Measurements from ENCODE around the gene KCTD19.

The KCTD19 gene

GRCh38 chr16:67249178-67250044, 77.1 kb downstream of the KCTD19 start:
- no peak for TF ChIP-seq GATA2 (IDR thresholded peaks at IDR 0.05; ENCODE audit: low read depth, low read length)
- no peak for TF ChIP-seq GATA3 (IDR thresholded peaks at IDR 0.05; ENCODE audit: low read depth, low read length)

GRCh38 chr16:67248401-67249177, 78.0 kb downstream of the KCTD19 start, which contains the start of gene SLC9A5:
TSS of gene SLC9A5 (plus strand) at chr16:67248979. CDS start at chr16:67249015, 36 bp downstream.
- TF ChIP-seq GATA3 (IDR thresholded peaks at IDR 0.05; ENCODE audit: low read depth, low read length) (no peak), GATA2 (IDR thresholded peaks at IDR 0.05; ENCODE audit: low read depth, low read length) (no peak)

GRCh38 chr16:67248073-67248400, 78.5 kb downstream of the KCTD19 start:
- TF ChIP-seq GATA3 (IDR thresholded peaks at IDR 0.05; ENCODE audit: low read depth, low read length) (no peak), GATA2 (IDR thresholded peaks at IDR 0.05; ENCODE audit: low read depth, low read length) (no peak)

- no peak for TF ChIP-seq GATA3 (IDR thresholded peaks at IDR 0.05; ENCODE audit: low read depth, low read length)
- TF ChIP-seq GATA2 (IDR thresholded peaks at IDR 0.05; ENCODE audit: low read depth, low read length): no peak
Measured at GRCh38 chr16:67247192-67248072, 79.1 kb downstream of the KCTD19 start, which contains the start of gene FHOD1. TSS of gene FHOD1 (minus strand) at chr16:67247481. CDS start at chr16:67247410, 71 bp downstream.

GRCh38 chr16:67246756-67247191, 79.8 kb downstream of the KCTD19 start:
- TF ChIP-seq GATA3 (IDR thresholded peaks at IDR 0.05; ENCODE audit: low read depth, low read length) (no peak), GATA2 (IDR thresholded peaks at IDR 0.05; ENCODE audit: low read depth, low read length) (no peak)

GRCh38 chr16:67246081-67246755, 80.3 kb downstream of the KCTD19 start:
- no peak for TF ChIP-seq GATA2 (IDR thresholded peaks at IDR 0.05; ENCODE audit: low read depth, low read length)

- TF ChIP-seq GATA3 (IDR thresholded peaks at IDR 0.05; ENCODE audit: low read depth, low read length): no peak
- TF ChIP-seq GATA2 (IDR thresholded peaks at IDR 0.05; ENCODE audit: low read depth, low read length): no peak
Measured at GRCh38 chr16:67245674-67246080, 80.9 kb downstream of the KCTD19 start.

- TF ChIP-seq GATA2 (IDR thresholded peaks at IDR 0.05; ENCODE audit: low read depth, low read length) (no peak), GATA3 (IDR thresholded peaks at IDR 0.05; ENCODE audit: low read depth, low read length) (no peak)
Measured at GRCh38 chr16:67245186-67245585, 81.4 kb downstream of the KCTD19 start.

GRCh38 chr16:67244387-67245185, 82.0 kb downstream of the KCTD19 start:
- TF ChIP-seq GATA2 (IDR thresholded peaks at IDR 0.05; ENCODE audit: low read depth, low read length): no peak
- TF ChIP-seq GATA3 (IDR thresholded peaks at IDR 0.05; ENCODE audit: low read depth, low read length): no peak

- TF ChIP-seq GATA2 (IDR thresholded peaks at IDR 0.05; ENCODE audit: low read depth, low read length): no peak
- no peak for TF ChIP-seq GATA3 (IDR thresholded peaks at IDR 0.05; ENCODE audit: low read depth, low read length)
Measured at GRCh38 chr16:67243481-67243880, 83.1 kb downstream of the KCTD19 start.

- TF ChIP-seq GATA3 (IDR thresholded peaks at IDR 0.05; ENCODE audit: low read depth, low read length) (no peak), GATA2 (IDR thresholded peaks at IDR 0.05; ENCODE audit: low read depth, low read length) (no peak)
Measured at GRCh38 chr16:67242138-67242730, 84.3 kb downstream of the KCTD19 start.

All from SH-SY5Y (cell line).